ENCODE measurements around the gene ORAI3.

Gene ORAI3

DNA sequence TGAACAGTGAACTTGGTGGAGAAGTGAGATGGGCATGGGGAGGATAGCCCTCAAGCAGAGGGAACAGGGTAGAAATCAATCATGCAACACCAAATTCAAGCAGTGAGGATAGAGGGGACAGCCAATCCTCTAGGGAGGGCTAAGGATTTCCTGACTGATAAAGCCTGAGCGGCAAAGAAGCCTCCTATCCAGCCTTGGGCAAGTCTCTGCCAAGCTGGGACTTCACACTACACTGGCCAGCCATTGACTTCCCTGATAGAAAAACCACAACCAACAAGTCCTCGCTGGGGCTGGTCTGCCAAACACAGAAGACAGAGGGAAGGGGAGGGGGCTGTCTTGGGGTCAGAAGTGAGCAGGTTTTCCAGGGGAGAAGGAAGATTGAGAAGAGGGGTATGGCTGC is 28.0 kb upstream of the ORAI3 start:
- Mint-ChIP-seq H3K36me3 (peaks cover 1% of the 10 kb centered on the region), H3K9me3 (no peaks in the 10 kb centered on the region), H3K27ac (peak overlapping the region; percentile 96), H3K4me1 (peaks cover 29% of the 10 kb centered on the region), H3K27me3 (no peaks in the 10 kb centered on the region), H3K4me3 (peak overlapping the region; percentile 94)
- no peak for ATAC-seq

DNA sequence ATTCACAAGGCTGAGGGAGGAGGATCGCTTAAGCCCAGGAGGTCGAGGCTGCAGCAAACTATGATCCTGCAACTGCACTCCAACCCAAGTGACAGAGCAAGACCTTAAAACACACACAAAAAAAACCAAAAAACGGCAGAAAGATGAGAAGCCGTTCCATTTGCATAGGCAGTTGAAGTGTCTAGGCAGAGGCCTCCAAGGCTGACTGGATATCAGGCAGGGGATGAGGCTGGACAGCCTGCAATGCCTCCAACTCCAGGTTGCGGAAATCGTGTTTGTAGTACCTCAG is 27.5 kb upstream of the ORAI3 start:
- Mint-ChIP-seq H3K4me1 (peaks cover 34% of the 10 kb centered on the region), H3K4me3 (peak overlapping the region; percentile 94), H3K27me3 (no peaks in the 10 kb centered on the region), H3K27ac (peak overlapping the region; percentile 96), H3K9me3 (no peaks in the 10 kb centered on the region), H3K36me3 (peaks cover 6% of the 10 kb centered on the region)
- ATAC-seq = no peak

GRCh38 chr16:30921748-30922419 is 27.0 kb upstream of the ORAI3 start:
- ATAC-seq = peak; percentile 0
- Mint-ChIP-seq H3K36me3 (peaks cover 11% of the 10 kb centered on the region), H3K4me1 (peaks cover 39% of the 10 kb centered on the region), H3K9me3 (no peaks in the 10 kb centered on the region), H3K4me3 (peak overlapping the region; percentile 94), H3K27ac (peak overlapping the region; percentile 96), H3K27me3 (no peaks in the 10 kb centered on the region)

DNA sequence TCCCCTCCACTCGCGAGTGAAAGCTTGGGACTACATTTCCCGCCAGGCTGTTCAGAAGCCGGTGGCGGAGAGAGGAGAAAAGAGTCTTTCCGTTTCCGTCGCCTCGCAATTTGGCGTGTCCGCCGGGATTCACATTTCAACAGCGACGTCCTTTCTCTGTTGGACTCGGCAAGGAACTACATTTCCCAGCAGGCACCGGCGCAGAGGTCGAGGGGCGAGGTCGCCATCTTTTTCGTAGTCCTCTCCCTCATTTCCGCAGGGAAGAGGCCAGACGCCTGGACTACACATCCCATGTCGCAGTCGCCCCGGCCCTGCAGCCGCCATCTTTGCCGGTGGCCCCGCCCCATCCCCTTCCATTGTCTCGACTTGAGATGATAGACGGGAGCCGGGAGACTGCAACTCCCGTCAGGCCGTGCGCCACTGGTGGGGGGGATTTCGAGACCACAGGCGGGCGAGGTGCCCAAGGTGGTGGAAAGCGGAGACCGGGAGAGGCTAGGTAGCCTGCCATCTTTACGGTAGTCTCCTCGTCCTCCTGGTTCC is 26.4 kb upstream of the ORAI3 start:
- no peaks in the 10 kb centered on the region for H3K27me3 Mint-ChIP-seq
- no peaks in the 10 kb centered on the region for H3K9me3 Mint-ChIP-seq
- peak overlapping the region; percentile 94 for H3K4me3 Mint-ChIP-seq
- peak overlapping the region; percentile 96 for H3K27ac Mint-ChIP-seq
- peak; percentile 89 for ATAC-seq
- H3K36me3 Mint-ChIP-seq = peaks cover 13% of the 10 kb centered on the region
- peaks cover 42% of the 10 kb centered on the region for H3K4me1 Mint-ChIP-seq

DNA sequence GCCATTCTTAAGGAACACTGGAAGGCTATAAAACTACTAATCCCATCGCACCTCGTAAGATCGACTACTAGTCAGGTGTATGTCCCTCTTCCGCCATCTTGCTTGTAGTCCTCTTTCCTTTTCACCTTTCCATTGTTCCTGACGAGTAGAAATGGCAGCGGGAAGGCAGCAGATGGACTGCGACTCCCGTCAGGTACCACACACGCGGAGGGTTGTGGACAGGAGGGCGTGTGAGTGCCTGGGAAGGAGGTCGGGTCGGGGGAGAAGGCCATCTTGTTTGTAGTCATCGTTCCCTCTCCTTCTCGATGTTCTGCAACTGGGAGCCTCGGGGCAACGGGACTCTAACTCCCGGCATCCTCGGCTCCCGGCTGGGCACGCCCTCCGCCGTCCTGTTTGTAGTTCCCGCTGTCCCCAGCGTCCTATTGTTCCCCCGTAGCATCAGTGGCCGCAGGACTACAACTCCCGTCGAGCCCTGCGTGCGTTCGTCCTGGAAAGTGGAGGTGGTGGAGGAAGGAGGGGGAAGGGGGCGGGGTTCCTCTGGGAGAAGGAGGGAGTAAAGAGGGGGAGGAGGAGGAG is 25.8 kb upstream of the ORAI3 start:
- peaks cover 13% of the 10 kb centered on the region for H3K36me3 Mint-ChIP-seq
- H3K27ac Mint-ChIP-seq = peak overlapping the region; percentile 96
- peaks cover 42% of the 10 kb centered on the region for H3K4me1 Mint-ChIP-seq
- ATAC-seq = peak; percentile 85
- peak overlapping the region; percentile 94 for H3K4me3 Mint-ChIP-seq
- H3K27me3 Mint-ChIP-seq = no peaks in the 10 kb centered on the region
- no peaks in the 10 kb centered on the region for H3K9me3 Mint-ChIP-seq

DNA sequence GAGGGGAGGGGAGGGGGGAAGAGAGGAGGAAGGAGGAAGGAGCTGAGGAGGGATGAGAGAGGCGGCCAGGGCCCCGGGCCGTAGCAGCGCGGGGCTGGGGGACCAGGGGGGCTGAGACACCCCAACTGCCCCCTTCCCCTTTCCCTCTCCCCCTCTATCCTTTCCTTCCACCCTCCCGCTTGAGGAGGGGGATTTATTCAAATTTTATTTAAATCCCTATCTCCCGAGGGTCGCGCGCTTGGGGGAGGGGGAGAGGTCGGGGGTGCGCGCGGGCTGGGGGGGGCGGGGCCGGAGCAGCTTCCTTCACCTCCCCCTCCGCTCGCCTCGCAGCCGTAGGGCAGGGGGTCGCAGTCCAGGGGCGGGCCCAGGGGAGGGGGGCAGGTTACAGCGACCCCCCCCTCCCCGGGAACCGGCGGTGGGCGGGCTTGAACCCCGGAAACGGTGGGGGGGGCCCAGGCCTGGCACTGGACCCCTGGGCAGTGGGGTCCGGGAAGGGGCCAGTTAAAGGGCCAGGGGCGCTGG is 25.3 kb upstream of the ORAI3 start, which contains the start of gene FBXL19:
FBXL19 (plus strand) TSS at position 19 of the 522 bp plus-strand sequence. CDS start 2,183 bp downstream, outside the sequence.
- Mint-ChIP-seq H3K9me3 (no peaks in the 10 kb centered on the region), H3K27me3 (no peaks in the 10 kb centered on the region), H3K27ac (peak within 1 kb of the TSS; percentile 96), H3K36me3 (peaks cover 13% of the 10 kb centered on the region), H3K4me3 (peak within 1 kb of the TSS; percentile 94), H3K4me1 (peaks cover 42% of the 10 kb centered on the region)
- ATAC-seq = peak; percentile 1

GRCh38 chr16:30924076-30924912 is 24.6 kb upstream of the ORAI3 start:
- H3K4me3 Mint-ChIP-seq = peak overlapping the region; percentile 83
- H3K4me1 Mint-ChIP-seq = peaks cover 42% of the 10 kb centered on the region
- ATAC-seq = no peak
- no peaks in the 10 kb centered on the region for H3K27me3 Mint-ChIP-seq
- H3K36me3 Mint-ChIP-seq = peaks cover 13% of the 10 kb centered on the region
- H3K27ac Mint-ChIP-seq = peak overlapping the region; percentile 75
- no peaks in the 10 kb centered on the region for H3K9me3 Mint-ChIP-seq

DNA sequence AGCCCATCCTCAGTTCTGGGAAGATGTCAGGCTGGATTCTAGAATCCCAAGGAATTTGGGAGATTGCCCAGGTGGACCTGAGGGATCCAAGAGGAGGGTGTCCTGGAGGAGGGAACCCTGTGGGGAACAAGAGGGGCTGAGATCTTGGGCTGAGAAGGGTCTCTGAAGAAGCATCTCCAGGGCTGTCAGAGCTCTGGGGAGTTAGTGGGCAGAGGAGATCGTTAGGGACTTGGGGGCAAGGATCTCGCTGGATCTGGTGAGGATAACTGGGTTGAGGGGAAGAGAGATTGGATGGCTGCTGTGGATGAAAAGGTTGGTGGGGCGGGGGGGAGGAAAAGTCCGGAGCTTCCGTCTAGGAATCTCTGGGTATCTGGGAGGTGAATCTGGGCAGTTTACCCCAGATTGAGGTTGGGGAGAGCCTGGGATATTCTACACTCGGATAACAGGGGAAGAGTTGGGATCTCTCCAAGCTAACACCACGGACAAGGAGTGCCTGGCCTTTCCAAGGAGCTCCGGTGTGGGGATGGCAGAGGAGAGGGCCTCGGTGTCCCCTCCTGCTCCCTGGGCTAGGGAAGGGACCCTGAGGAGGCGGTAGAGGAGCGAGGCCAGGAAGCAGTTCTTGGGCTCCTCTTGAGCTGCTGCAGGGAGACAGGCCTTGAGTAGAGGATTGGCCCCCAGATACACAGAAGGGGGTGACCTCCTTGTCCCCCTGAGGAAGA is 23.8 kb upstream of the ORAI3 start:
- Mint-ChIP-seq H3K4me3 (peak overlapping the region; percentile 83), H3K36me3 (peaks cover 13% of the 10 kb centered on the region), H3K4me1 (peaks cover 42% of the 10 kb centered on the region), H3K27me3 (no peaks in the 10 kb centered on the region), H3K9me3 (no peaks in the 10 kb centered on the region), H3K27ac (peak overlapping the region; percentile 75)
- ATAC-seq = no peak

- no peaks in the 10 kb centered on the region for H3K27me3 Mint-ChIP-seq
- H3K36me3 Mint-ChIP-seq = peaks cover 16% of the 10 kb centered on the region
- H3K9me3 Mint-ChIP-seq = no peaks in the 10 kb centered on the region
- H3K4me3 Mint-ChIP-seq = no peak overlapping the region
- peaks cover 42% of the 10 kb centered on the region for H3K4me1 Mint-ChIP-seq
- no peak for ATAC-seq
- H3K27ac Mint-ChIP-seq = peak overlapping the region; percentile 50
Observed at GRCh38 chr16:30925632-30925987, 23.3 kb upstream of the ORAI3 start.

GRCh38 chr16:30925995-30926811 is 22.7 kb upstream of the ORAI3 start:
- ATAC-seq = no peak
- H3K27me3 Mint-ChIP-seq = no peaks in the 10 kb centered on the region
- H3K9me3 Mint-ChIP-seq = no peaks in the 10 kb centered on the region
- peaks cover 37% of the 10 kb centered on the region for H3K4me1 Mint-ChIP-seq
- H3K36me3 Mint-ChIP-seq = peaks cover 22% of the 10 kb centered on the region
- H3K27ac Mint-ChIP-seq = peak overlapping the region; percentile 50
- H3K4me3 Mint-ChIP-seq = peak overlapping the region; percentile 0

- H3K36me3 Mint-ChIP-seq = peaks cover 28% of the 10 kb centered on the region
- H3K9me3 Mint-ChIP-seq = no peaks in the 10 kb centered on the region
- no peaks in the 10 kb centered on the region for H3K27me3 Mint-ChIP-seq
- H3K4me3 Mint-ChIP-seq = no peak overlapping the region
- H3K4me1 Mint-ChIP-seq = peaks cover 27% of the 10 kb centered on the region
- ATAC-seq = no peak
- peak overlapping the region; percentile 50 for H3K27ac Mint-ChIP-seq
Observed at GRCh38 chr16:30926937-30927788, 21.7 kb upstream of the ORAI3 start.

GRCh38 chr16:30927789-30928378 is 21.0 kb upstream of the ORAI3 start:
- peaks cover 26% of the 10 kb centered on the region for H3K4me1 Mint-ChIP-seq
- H3K27me3 Mint-ChIP-seq = no peaks in the 10 kb centered on the region
- H3K36me3 Mint-ChIP-seq = peaks cover 35% of the 10 kb centered on the region
- no peak overlapping the region for H3K27ac Mint-ChIP-seq
- no peak overlapping the region for H3K4me3 Mint-ChIP-seq
- no peaks in the 10 kb centered on the region for H3K9me3 Mint-ChIP-seq
- peak; percentile 10 for ATAC-seq

DNA sequence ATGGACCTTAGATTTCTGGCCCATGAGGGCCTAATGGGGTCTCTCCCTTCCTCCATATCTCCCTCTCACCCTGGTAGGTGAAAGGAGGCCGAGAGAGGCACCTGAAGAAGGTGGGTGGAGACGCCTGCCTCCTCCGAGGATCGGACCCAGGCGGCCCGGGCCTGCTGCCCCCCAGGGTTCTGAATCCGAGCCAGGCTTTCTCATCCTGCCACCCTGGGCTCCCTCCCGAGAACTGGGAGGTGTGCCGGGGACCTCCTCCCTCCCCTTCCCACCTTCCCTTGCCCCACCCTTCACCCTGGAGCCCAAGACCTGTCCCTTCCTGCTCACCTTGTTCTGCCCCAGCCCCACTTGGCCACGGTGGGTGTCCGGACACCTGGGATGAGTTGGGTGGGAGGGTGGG is 20.5 kb upstream of the ORAI3 start:
- Mint-ChIP-seq H3K4me3 (no peak overlapping the region), H3K9me3 (no peaks in the 10 kb centered on the region), H3K36me3 (peaks cover 35% of the 10 kb centered on the region), H3K27me3 (no peaks in the 10 kb centered on the region), H3K27ac (no peak overlapping the region), H3K4me1 (peaks cover 26% of the 10 kb centered on the region)
- ATAC-seq = no peak
